GM18870 (cell line): Measurements from ENCODE around the gene LZTS2.

ENCODE experiments used
- ATAC-seq: cut with Tn5 transposase; IDR thresholded peaks from one replicate; pipeline ENCODE4 v1.9.1; 2021; ENCODE audit warnings: moderate library complexity; ENCODE audit not compliant: unreplicated experiment

LZTS2 gene

DNA sequence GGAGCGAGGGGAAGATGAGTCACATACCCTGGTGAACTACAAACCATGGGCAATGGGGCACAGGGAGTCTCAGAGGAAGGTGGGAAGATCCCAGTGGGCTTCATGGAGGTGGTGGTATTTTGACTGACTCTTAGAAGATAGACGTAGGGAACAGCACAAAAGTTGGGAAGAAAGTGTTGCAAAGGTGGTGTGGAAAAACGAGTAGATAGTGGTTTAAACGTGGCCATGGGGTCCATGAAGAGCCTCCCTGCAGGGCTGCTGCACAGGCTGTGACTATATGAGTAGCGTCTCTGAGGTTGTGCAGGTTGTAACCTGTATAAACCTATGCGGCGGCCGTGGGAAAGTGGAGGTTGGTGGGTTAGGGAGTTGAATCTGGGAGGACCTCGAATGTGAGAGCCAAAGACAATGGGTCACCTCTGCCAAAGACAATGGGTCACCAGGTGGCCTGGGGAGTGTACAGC, 13.8 kb downstream of the LZTS2 start:
- ATAC-seq, result no peak

DNA sequence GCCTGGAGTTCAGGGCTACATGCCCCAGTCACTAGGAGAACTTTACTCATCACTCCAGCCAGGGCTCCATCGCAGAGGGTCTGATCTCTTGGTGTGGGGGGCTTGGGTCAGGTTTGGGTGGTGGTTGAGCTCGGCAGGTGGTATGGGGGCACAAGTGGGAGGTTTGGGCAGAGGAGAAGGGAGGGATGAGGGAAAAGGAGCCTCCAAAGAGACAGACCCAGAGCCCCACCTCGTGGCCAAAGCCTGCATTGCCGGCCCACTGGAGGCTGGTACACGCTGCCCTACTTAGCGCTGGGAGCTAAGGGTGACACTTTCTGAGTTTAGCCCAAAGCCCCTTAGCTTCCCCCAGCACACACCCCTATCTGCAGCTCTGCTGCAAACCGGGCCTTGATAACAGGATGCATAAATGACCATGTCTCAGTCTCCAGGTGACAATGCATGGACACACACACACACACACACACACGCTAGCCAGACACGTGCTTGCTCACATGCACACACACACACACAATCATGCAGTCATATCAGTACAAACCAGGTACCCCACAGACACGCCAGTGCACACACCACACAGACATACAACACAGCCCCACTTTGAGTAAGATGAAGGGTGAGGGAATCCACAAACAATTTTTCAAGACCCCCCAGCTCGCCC, 14.7 kb downstream of the LZTS2 start:
- ATAC-seq, result no peak

DNA sequence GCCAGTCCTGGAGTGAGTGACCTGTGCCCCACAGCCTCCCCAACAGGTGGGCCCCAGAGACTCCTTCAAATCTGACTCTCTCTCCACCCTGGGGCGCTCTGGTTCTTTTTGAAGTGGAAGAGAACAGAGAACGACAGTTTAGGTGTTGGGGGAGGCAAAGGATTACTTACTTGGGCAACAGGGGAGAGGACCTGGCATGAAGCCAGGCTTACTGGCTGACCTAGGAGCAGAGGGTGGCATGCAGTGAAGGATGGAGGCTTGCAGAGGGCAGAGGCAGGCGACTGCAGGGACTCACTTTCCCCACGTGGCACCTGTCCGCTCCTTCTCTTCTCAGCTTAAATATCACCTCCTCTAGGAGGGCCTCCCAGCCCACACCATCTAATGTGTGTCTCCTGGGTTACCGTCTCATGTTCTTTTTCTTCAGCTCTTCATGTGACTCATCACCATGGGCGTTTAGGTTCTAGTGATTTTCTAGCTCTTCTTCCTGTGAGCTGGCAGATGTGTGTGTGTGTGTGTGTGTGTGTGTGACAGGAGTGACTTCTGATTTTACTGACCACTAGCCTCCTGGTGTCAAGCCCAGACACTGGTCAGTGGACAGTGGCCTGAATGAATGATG, 15.5 kb downstream of the LZTS2 start:
- no peak for ATAC-seq

DNA sequence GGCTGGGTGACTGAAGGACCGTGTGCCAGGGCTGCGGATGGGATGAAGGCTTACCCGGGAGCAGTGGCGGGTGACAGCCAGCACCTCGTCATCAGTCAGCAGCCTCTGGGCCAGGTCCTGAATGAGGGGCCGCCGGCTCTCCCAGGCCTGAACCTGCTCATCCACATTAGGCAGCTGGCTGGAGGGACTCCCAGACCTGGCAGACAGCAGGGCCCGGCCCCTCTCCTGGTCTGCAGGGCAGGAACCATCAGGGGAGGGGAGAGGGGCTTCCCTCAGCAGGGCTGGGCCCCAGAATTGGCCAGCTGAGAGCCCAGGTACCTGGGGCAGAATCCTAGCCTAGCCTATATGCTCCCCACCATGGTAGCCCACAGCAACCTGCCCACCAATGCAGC, 16.0 kb downstream of the LZTS2 start:
- ATAC-seq, result no peak

DNA sequence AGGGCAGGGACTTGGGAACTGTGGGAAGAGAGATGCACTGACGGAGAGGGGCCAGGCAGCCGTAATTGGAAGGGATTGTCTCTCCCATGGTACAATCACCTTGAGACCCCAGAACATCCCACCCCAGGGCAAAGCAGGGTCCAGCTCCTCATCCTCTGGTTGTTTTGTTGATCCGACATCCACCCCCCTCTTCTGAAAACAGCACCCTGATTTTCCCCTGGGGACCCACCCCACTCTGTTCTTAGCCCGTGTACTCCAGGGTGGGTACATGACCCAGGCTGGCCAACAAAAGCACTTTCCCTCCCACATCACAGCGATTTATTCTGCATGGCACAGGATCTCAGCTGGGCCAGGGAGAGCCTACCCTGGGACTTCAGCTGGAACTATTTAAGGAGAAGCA, 17.2 kb downstream of the LZTS2 start:
- ATAC-seq, result no peak

DNA sequence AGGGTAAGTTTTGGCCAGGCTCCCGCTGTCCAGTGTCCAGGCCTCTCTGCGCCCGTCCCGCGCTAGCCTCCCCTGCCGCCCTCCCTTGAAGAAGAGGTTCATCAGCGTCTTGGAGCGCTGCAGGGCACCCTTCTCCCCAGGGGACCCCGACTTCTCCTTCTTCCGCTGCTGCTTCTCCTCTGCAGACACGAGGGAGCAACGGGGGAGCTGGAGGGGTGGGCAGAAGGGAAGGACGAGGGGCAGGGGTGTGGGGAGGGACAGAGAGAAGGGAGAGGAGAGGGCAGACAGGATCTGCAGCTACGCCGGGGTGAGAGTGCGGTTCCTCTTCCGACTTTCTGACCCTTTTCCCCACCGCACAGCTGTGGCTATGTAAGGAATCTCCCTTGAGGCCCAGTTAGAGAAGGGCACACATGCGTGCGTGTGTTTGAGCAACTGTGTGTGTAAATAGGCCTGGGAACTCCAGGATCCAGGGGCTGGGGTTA, 18.6 kb downstream of the LZTS2 start:
- ATAC-seq, result no peak

DNA sequence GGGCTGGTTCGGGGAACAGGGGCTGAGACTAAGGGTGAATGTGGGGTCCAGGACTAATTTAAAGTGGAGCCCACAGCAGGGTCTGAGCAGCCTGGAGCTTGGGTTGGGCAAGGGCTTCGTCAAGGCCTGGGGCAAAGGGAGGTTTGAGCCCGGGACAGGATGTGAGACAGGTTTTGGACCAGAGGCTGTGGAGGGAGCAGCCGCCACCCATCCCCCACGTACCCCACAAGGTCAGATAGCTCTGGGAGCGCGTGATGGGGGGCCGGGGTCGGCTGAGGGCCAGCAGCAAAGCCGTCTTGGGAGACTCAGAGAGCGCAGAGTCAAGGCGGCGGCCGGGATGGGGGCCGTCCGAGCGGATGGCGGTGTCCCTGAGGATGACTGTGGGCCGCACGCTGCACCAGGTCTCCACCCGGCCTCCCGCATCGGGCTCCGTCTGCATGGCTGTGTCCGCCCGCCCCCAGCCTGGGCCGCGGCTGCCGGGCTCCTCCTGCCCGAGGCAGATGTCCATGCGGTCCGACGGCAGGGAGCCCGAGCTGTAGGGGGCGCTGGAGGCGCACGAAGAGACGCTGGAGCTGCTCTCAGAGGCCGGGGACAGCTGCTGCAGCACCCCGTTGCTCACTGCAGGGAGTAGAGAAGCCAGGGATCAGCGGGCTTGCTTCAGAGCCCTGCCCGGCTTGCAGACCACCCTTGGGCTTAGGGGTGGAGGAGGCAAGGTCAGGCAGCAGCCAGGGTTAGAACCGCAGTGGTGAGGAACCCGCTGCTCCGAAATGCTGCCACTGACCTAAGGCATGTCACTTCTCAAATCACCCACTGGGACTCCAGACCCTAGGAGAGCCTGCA, 19.2 kb downstream of the LZTS2 start:
- ATAC-seq, result no peak

DNA sequence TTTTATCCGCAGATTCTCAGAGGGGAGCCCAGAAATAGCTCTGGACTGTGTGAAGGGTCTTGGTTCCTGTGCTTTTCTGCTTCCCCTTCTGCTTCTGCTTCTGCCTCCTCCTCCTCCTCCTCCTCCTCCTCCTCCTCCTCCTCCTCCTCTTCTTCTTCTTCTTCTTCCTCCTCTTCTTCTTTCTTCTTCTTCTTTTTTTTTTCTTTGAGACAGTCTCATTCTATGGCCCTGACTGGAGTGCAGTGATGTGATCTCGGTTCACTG, 19.8 kb downstream of the LZTS2 start:
- no peak for ATAC-seq

DNA sequence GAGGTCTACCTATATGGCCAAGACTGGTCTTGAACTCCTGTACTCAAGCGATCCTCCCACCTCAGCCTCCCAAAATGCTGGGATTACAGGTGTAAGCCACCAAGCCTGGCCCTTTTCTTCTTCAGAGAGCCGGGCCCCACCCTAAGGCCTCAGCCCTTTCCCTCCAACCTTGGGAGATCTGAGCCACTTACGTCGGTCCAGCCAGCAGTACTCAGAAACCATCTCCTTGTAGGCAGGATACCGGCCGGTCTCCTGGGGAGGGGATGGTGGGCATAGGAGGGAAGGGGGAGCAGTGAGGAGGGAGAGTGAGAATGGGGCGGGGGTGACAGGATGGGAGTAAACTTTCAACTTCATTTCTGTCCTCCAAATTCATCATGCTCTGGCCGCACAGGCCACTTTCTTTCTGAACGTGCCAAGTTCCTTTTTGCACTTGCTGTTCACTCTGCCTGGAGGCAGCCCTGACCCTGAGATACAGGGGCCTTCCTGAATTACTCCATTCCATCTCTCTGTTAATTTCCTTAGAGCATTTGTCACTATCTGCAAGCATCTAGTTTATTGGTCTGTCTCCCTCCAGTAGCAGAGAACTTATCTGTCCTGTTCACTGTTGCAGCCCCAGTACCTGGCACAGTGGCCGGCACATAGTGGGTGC, 20.9 kb downstream of the LZTS2 start:
- ATAC-seq, result no peak

DNA sequence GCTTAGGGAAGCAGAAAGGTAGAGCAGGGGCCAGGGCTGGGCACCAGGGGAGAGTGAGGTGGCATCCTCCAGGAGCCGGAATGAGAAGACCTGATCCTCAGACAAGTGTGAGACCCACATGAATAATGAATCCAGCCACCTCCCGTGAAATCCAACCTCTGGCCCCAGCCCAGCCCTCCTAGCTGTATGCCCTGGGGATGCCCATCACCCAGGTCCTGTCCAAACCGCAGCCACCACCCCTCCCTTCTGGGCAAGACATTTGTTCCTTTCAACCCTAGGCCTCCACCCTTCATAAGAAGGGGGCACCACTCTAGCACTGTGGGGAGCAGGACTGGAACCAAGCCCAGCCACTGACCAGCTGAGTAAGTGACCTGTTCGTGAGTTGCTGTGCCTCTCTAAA, 21.6 kb downstream of the LZTS2 start:
- no peak for ATAC-seq

DNA sequence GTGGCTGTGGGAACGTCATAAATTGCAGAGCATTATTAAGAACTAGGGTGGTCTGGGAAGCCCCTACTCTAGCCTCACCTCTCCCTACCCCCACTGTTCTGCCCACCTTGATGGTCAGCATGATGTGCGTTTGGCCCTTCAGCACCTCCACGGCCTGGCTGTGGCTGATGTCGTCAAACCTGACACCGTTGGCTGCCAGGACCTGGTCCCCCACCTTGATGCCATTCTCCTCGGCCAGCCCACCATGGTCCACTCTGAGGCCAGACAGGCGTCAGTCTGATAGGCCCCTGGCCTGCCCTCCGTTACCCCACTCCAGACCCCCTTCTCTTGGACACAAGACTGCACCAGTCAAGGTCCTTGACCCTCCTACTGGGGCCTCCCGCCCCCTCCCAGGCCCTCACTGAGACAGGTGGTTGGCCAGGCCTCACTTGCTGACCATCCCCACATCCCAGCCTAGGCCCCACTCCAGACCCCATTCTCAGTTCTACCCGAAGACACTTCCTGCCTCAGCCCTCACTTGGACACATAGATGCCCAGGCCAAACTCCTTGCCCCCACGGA, 22.2 kb downstream of the LZTS2 start:
- no peak for ATAC-seq

DNA sequence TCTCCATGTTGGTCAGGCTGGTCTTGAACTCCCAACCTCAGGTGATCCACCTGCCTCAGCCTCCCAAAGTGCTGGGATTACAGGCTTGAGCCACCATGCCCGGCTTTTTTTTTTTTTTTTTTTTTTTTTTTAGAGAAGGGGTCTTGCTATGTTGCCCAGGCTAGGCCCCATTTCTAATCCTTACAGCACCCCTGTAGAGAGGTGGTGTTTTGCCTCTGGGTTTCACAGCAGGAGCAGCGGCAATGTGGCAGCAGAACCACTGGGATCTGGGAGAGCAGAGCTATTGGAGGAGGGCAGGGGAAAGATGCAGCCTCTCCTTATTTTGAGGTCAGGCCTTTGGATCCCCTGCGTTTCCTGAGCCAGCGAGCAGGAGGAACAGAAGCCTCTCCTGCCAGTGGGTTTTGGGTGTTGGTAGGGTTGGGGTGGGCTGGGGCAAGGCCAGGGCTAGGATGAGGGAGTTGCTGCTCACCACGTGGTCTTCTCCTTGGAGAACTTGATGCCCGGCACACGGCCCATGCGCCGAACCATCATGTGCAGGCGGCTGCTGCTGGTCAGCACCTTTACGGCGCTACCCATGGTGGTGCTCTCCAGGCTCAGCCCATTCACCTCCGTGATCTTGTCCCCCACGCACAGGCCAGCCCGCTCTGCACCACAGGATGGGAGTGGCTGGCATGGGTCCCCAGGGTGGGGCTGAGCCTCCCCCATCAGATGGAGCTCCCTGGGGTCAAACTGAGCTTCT, 23.5 kb downstream of the LZTS2 start:
- no peak for ATAC-seq

DNA sequence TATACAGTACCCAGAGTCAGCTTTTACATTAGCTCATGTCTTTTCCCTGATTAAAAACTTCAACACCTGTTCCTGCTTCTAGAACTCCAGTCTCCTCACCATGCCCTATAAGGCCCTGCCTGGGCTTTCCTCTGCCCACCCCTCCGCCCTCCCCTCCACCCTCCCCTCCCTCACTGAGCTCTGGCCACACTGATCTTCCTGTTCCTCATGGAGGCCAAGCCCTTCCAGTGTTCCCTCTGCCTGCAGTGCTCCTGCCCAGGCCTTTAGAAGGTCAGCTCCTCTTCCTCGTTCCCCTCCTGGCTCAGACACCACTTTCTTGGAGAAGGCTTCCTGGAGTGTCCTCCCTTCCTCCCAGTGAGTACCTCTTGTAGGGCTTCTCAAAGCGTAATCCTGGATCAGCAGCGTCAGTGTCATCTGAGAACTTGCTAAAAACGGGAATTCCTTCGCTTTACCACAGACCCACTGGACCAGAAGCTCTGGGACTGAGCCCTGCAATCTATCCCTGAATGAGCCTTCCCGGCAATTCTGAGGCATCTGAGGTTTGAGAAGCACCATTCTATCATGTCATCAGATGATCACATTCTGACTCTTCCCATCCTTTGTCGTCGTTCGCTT, 27.6 kb downstream of the LZTS2 start:
- no peak for ATAC-seq

DNA sequence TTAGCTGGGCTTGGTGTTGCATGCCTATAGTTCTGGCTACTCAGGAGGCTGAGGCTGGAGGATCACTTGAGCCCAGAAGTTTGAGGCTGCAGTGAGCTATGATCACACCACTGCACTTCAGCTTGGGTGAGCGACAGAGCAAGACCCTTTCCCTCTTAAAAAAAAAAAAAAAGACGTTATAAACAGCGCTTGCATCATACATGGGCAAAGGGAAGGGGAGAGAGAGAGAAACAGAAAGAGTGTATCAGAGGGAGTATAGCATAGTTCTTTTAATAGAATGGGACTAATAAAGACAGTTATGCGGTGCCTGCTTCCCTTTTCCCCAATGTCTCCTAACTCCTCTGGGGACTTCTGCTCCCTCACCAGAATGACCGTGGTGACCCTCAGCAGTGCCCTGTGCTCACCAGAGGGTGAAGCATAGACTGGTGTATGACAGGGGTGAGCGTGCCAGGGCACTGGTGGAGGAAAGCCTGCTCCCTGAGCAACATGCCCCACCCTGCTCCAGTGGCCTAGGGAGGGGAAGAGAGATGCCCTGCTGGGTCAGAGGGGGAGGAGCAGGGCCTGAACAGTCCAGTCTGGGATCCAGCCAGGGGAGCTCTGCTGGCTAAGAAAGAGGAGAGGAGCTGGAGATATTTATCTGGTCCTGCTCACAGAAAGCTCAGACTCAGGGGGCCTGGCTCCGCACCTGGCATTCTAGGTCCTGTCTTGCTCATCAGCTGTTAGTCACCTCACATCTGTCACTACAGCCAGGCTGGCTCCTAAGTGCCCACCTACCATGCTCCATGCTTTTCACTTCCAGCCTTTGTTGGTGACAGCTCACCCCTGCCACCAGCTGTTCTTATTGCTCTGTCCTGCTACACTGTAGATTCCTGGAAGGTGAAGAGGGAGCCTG, 29.1 kb downstream of the LZTS2 start:
- no peak for ATAC-seq

DNA sequence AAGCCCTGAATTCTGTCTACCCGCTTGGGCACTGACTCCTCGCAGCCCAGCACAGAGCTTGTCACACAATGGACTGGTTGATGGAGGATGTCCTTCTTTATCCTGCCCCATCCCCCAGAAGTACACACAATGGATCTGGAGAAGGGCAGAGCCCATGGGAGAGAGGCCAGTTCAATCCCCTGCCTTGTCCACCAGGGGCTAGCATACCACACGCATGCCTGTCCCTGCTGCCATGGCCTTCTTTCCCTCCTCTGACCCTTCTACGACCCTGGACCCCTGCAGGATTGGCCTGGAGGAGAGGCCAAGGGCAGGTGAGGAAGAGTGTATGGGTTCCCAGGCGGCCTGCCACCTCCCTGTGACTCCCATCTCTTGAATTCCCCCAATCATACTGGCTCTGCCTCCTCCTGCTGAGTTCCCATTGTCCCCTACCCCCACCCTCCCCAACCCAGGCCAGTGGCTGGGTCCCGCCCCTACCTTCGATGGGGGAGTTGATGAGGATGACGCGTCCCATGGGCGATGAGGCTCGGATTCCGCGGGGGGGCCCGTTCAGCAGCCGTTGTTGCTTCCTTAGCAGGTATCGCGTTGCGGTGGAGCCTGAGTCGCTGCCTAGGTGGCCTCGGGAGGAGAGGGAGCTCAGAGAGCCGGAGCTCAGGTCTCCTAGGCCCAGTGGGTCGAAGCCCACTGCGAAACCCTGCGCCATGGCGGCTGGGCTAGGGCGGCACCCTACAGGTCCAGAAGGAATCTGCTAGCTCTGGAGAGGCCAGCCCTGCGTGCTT, 30.1 kb downstream of the LZTS2 start:
- ATAC-seq, result no peak

DNA sequence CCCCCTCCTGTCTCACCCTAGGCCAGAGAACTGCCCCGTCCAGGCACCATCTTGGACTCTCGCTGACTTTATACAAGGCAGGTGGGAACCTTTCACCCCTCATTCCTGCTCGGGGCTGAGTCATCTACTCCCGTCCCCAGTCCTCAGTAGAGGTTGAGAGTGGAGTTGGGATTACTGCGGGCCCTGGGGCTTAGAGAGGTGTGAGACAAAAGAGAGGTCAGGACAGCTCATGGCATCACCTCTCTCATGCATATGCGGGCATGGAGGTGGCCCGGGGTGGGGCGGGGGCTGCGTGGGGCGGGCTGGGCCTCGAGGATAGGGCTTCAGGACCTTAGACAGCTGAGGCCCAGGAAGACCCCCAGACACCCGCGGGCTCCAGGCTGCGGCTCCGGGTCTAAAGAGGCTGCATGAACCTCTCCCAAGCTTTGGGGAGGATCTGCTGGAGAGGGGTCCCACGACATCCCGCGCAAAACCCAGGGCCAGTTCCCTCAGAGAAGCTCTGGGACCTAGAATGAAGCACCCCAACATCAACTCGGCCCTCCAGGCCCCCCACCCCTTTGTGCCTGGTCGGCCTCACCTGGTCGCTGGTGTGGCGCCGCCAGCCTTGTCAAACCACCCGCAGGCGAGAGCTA, 31.0 kb downstream of the LZTS2 start:
- no peak for ATAC-seq

DNA sequence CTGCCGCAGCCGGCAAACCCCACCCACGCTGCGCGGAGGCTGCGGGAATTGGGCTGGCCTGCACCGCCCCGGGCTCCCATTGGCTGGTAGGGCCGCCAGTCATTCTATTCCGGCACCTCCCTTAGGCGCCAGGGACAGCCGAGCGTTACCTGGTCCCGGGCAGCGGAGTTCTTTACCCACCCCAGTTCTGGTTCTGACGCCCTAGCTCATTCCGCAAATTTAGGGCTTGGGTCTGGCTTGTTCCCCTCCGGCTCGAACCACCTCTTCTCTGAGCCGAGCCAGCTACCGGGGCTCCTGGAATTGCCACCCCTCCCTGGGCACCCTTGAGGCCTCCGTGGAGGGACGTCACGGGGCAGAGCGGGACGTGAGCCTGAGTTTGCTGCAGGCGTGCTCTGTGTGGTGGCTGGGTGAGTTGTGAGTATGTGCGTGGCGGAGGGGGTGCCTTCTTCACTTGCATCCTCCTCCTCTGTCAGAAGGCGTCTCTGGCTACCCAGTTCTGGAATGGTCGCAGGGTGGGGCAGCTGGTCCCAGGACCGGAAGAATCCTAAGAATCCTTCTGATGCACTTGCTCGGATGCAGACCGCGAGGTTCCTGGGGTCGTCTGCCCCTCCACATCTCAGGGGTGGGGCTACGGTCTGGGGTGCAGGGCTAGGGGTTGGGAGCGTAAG, 31.7 kb downstream of the LZTS2 start, which contains the start of the genes PDZD7 and SFXN3:
Gene PDZD7, minus strand, starts transcription at position 2 of the 668 bp plus-strand sequence. CDS start 910 bp downstream, outside the sequence.
Gene SFXN3, plus strand, starts transcription at position 107 of the 668 bp plus-strand sequence. CDS start 3,461 bp downstream, outside the sequence.
- peak; percentile 64 for ATAC-seq
